GM12878 (cell line): ENCODE data around the gene TK1. TPM values are rescaled to one million over a fixed set of nuclear protein-coding genes. Genes with fewer than 3 reads are reported as not detected.

ENCODE experiments used
- ASH2L ChIP-seq: fragments of 300-600, 200-600 bp; sonication (generic); IDR thresholded peaks from 2 replicates; pipeline ENCODE4 v1.6.1; 2017; ENCODE audit warnings: low read depth, mild to moderate bottlenecking, borderline replicate concordance
- BCL3 ChIP-seq: IDR thresholded peaks from 2 replicates; pipeline ENCODE4 v1.6.1; 2011; ENCODE audit warnings: borderline replicate concordance, low read depth, mild to moderate bottlenecking, moderate library complexity, low read length; ENCODE audit not compliant: insufficient read depth, poor library complexity, severe bottlenecking
- ETV6 ChIP-seq, 2 experiments: fragments of 450-650 bp in 1 of 2; IDR thresholded peaks in 1 of 2; conservative IDR thresholded peaks in 1 of 2; 2 replicates each; pipeline ENCODE4 v1.6.1; 2014; ENCODE audit warnings: antibody characterized with exemption in 1 of 2, borderline replicate concordance in 1 of 2, low read depth in 1 of 2, mild to moderate bottlenecking in 1 of 2, moderate library complexity in 1 of 2
- EZH2 ChIP-seq: IDR thresholded peaks from 2 replicates; pipeline ENCODE4 v1.6.1; 2012; ENCODE audit warnings: low read depth, mild to moderate bottlenecking, control low read depth, inconsistent platforms, low read length, borderline replicate concordance; ENCODE audit not compliant: control insufficient read depth
- FOXM1 ChIP-seq: IDR thresholded peaks from 2 replicates; pipeline ENCODE4 v1.6.1; 2012; ENCODE audit warnings: low read depth, mild to moderate bottlenecking, inconsistent platforms, low read length, moderate library complexity
- GATAD2B ChIP-seq: fragments of 450-650 bp; conservative IDR thresholded peaks from 2 replicates; pipeline ENCODE4 v1.6.1; 2017; ENCODE audit warnings: low read depth, mild to moderate bottlenecking, moderate library complexity
- HDGF ChIP-seq: fragments of 450-650 bp; IDR thresholded peaks from 2 replicates; pipeline ENCODE4 v1.6.1; 2016; ENCODE audit warnings: antibody characterized with exemption
- HSF1 ChIP-seq: fragments of 150-350 bp; IDR thresholded peaks from 2 replicates; pipeline ENCODE4 v1.6.1; 2014; ENCODE audit warnings: mild to moderate bottlenecking, low read depth, low read length
- LARP7 ChIP-seq: fragments of 450-650 bp; IDR thresholded peaks from 2 replicates; pipeline ENCODE4 v1.6.1; 2017; ENCODE audit warnings: mild to moderate bottlenecking
- MXI1 ChIP-seq: fragments of 150-350 bp; IDR thresholded peaks from 2 replicates; pipeline ENCODE4 v1.6.1; 2011; ENCODE audit warnings: low read depth, mild to moderate bottlenecking, inconsistent platforms, low read length, improper control_type of control experiment
- MYB ChIP-seq: fragments of 150-350 bp; IDR thresholded peaks from 2 replicates; pipeline ENCODE4 v1.6.1; 2014; ENCODE audit warnings: mild to moderate bottlenecking, low read depth, low read length, borderline replicate concordance
- RCOR1 ChIP-seq: conservative IDR thresholded peaks from 2 replicates; pipeline ENCODE4 v1.6.1; 2012; ENCODE audit warnings: low read depth, low read length, improper control_type of control experiment
- RELB ChIP-seq: fragments of 450-650 bp; IDR thresholded peaks from 2 replicates; pipeline ENCODE4 v1.6.1; 2017; ENCODE audit warnings: low read depth, mild to moderate bottlenecking, moderate library complexity
- SIX5 ChIP-seq: IDR thresholded peaks from 2 replicates; pipeline ENCODE4 v1.6.1; 2011; ENCODE audit warnings: mild to moderate bottlenecking, low read depth, low read length, moderate library complexity; ENCODE audit not compliant: severe bottlenecking
- SMC3 ChIP-seq: IDR thresholded peaks from 2 replicates; pipeline ENCODE4 v1.6.1; 2011; ENCODE audit warnings: low read length, improper control_type of control experiment, borderline replicate concordance
- TCF3 ChIP-seq: IDR thresholded peaks from 2 replicates; pipeline ENCODE4 v1.6.1; 2012; ENCODE audit warnings: low read depth, mild to moderate bottlenecking, low read length, borderline replicate concordance; ENCODE audit not compliant: insufficient read depth
- USF1 ChIP-seq: IDR thresholded peaks from 2 replicates; pipeline ENCODE4 v1.6.1; 2011; ENCODE audit warnings: borderline replicate concordance, low read depth, mild to moderate bottlenecking, moderate library complexity, mixed read lengths, low read length; ENCODE audit not compliant: insufficient read depth; ENCODE audit errors: extremely low read length
- ZBTB4 ChIP-seq: fragments of 450-650 bp; formaldehyde crosslinking; IDR thresholded peaks from 2 replicates; pipeline ENCODE4 v1.4.0; 2022; ENCODE audit warnings: mild to moderate bottlenecking, moderate library complexity
- ZNF274 ChIP-seq: IDR thresholded peaks from one replicate; pipeline ENCODE4 v1.8.0; 2011; ENCODE audit not compliant: insufficient read length, insufficient read depth
- ZNF622 ChIP-seq: fragments of 450-650 bp; IDR thresholded peaks from 2 replicates; pipeline ENCODE4 v1.6.1; 2017; ENCODE audit warnings: mild to moderate bottlenecking, inconsistent platforms
- polyA plus RNA-seq, 11 experiments: library from polyadenylated mRNA; depleted of rRNA in 4 of 11; unstranded in 6 of 11; stranded (reverse) in 5 of 11; fragments of >200 nt; fragmentation: Nextera tagmentation in 4 of 11; fragmentation: Illumina TruSeq in 1 of 11; extraction: Ambion mirVana in 4 of 11; extraction: Trizol in 1 of 11; gene quantifications; 1 replicate in 1 of 11; 2 replicates in 10 of 11; pipeline versions ENCODE4 v1.2.1 to v1.2.3, GENCODE V29; 2011 to 2016; ENCODE audit warnings: inconsistent platforms in 2 of 11, missing spikeins in 2 of 11, low read depth in 1 of 11
- total RNA-seq, 4 experiments: library from RNA; depleted of rRNA in 3 of 4; stranded (reverse); fragments of >200 nt in 3 of 4; fragmentation: Illumina TruSeq in 1 of 4; extraction: Trizol in 1 of 4; gene quantifications; 2 replicates each; pipeline versions ENCODE4 v1.2.1 to v1.2.3, GENCODE V29; 2013 to 2021

TK1 gene
- total and polyA plus RNA-seq, 10 of the 15 experiments (the other 5 are each of a cell fraction or from before 2014, with no cell fraction given): 4.6 to 175 (median 77.9) TPM

- TF ChIP-seq USF1: no peak
- no peak for TF ChIP-seq ZBTB4 (CRISPR knock-in tag)
- TF ChIP-seq RCOR1: no peak
- no peak for TF ChIP-seq ZNF622
- no peak for TF ChIP-seq BCL3
- peak; percentile 72; the same call in 1 of the 2 replicates for TF ChIP-seq FOXM1
- TF ChIP-seq SMC3: no peak
- no peak for TF ChIP-seq EZH2
- TF ChIP-seq MXI1: peak; percentile 54; the same call in 1 of the 2 replicates
- TF ChIP-seq HSF1: no peak
- no peak for TF ChIP-seq ZNF274
- peak; percentile 67 for TF ChIP-seq HDGF
- TF ChIP-seq MYB: no peak
- TF ChIP-seq TCF3: no peak
- no peak for TF ChIP-seq ASH2L
- peak in 1 of 2 experiments; percentile 86; a peak in 2 of 4 replicates for TF ChIP-seq ETV6 (conservative IDR thresholded peaks at IDR 0.05 in 1 of 2, IDR thresholded peaks at IDR 0.05 in 1 of 2; ENCODE audit: borderline replicate concordance in 1 of 2, low read depth in 1 of 2)
- TF ChIP-seq RELB: peak; percentile 96
- TF ChIP-seq GATAD2B: peak; percentile 56; the same call in 1 of the 2 replicates
- no peak for TF ChIP-seq SIX5
- no peak for TF ChIP-seq LARP7
Observed at GRCh38 chr17:78147315-78147998, 39.4 kb downstream of the TK1 start (continued).
